ENCODE data around the gene PSMB3.

Gene PSMB3

GRCh38 chr17:38731526-38732294 lies 20.8 kb upstream of the PSMB3 start:
- no peak overlapping the region for H3K4me3 ChIP-seq (ENCODE audit: low read depth, low read length)
- TF ChIP-seq CTCF (IDR thresholded peaks at IDR 0.05; ENCODE audit: borderline replicate concordance, insufficient read depth, low read depth, low read length) = no peak

GRCh38 chr17:38732376-38733281 lies 19.9 kb upstream of the PSMB3 start:
- no peak overlapping the region for H3K4me3 ChIP-seq (ENCODE audit: low read depth, low read length)
- TF ChIP-seq CTCF (IDR thresholded peaks at IDR 0.05; ENCODE audit: borderline replicate concordance, insufficient read depth, low read depth, low read length) = no peak

GRCh38 chr17:38733282-38733981 lies 19.1 kb upstream of the PSMB3 start:
- no peak overlapping the region for H3K4me3 ChIP-seq (ENCODE audit: low read depth, low read length)

GRCh38 chr17:38733982-38734973 lies 18.3 kb upstream of the PSMB3 start:
- peak; percentile 60 for TF ChIP-seq CTCF (IDR thresholded peaks at IDR 0.05; ENCODE audit: borderline replicate concordance, insufficient read depth, low read depth, low read length)

More at GRCh38 chr17:38733282-38733981, 19.1 kb upstream of the PSMB3 start:
- TF ChIP-seq CTCF (IDR thresholded peaks at IDR 0.05; ENCODE audit: borderline replicate concordance, insufficient read depth, low read depth, low read length) = no peak

GRCh38 chr17:38735161-38735997 lies 17.2 kb upstream of the PSMB3 start:
- peak; percentile 96 for TF ChIP-seq CTCF (IDR thresholded peaks at IDR 0.05; ENCODE audit: borderline replicate concordance, insufficient read depth, low read depth, low read length)
- no peak overlapping the region for H3K4me3 ChIP-seq (ENCODE audit: low read depth, low read length)

More at GRCh38 chr17:38733982-38734973, 18.3 kb upstream of the PSMB3 start:
- H3K4me3 ChIP-seq (ENCODE audit: low read depth, low read length) = no peak overlapping the region

Data from GM12875 (cell line).